ENCODE data around the gene STK24. TPM values are rescaled to one million over a fixed set of nuclear protein-coding genes. Genes with fewer than 3 reads are reported as not detected.
A peak's percentile ranks its signal among the peaks of the same experiment; 100 is the strongest.

Gene STK24
- total and polyA plus RNA-seq, 2 of the 8 experiments (the other 6 are each of a cell fraction or from before 2014, with no cell fraction given) = 62.8 to 143 TPM

DNA sequence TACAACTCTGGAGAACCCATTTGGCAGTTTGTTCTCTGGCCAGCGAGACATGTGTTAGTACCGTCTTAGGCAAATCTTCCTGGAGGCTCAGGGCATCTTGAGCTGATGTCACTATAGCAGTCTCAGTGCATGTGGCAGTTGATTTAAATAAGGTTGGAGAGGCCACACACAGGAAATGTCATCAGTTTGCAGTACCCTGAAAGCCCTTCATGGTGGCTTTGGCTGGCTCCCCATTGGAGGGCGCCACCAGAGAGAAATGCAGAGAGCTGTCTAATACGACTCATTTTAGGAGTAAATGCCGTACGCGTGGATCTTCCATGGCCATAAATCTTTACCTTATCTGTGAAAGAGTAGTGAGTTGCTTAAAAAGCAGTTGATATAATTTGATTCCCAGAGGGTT lies 163.1 kb downstream of the STK24 start:
- CTCF ChIA-PET (ENCODE audit: partially characterized antibody) = interaction anchor here (0.6 to 2.2 kb wide), 11 partner anchors 9 to 428 kb away, joined by 3 to 9 read pairs (median 4); no protein-coding TSS in a partner anchor
- Histone ChIP-seq H3K9me3 (ENCODE audit: insufficient read depth in 2 of 2, low read depth in 1 of 2, low read length in 1 of 2) (no peaks in the 10 kb centered on the region), H3K14ac (ENCODE audit: insufficient read length) (no peak overlapping the region), H2BK12ac (ENCODE audit: low read depth, low read length) (no peak overlapping the region), H3K4me1 (replicated peaks in 1 of 4; ENCODE audit: control insufficient read depth in 3 of 4, insufficient read depth in 4 of 4, low read length in 3 of 4) (no peaks in the 10 kb centered on the region), H4K20me1 (replicated peaks in 1 of 2; ENCODE audit: control insufficient read depth in 1 of 2, insufficient read depth in 2 of 2, low read length in 2 of 2) (no peaks in the 10 kb centered on the region), H3K18ac (ENCODE audit: extremely low read depth, low read length) (no peak overlapping the region), H2BK120ac (replicated peaks; ENCODE audit: low read depth, low read length) (no peak overlapping the region), H3K9ac (replicated peaks in 1 of 4; ENCODE audit: extremely low read depth in 1 of 4, low read depth in 3 of 4, low read length in 3 of 4) (no peak overlapping the region), H3K56ac (replicated peaks; ENCODE audit: insufficient read length, low read depth, low read length) (no peak overlapping the region), H2AFZ (ENCODE audit: low read length) (no peak overlapping the region), H2BK15ac (ENCODE audit: low read length) (no peak overlapping the region), H2BK5ac (ENCODE audit: low read depth, low read length) (no peak overlapping the region), H2AK5ac (ENCODE audit: low read depth, low read length) (no peak overlapping the region), H3K4me2 (ENCODE audit: insufficient read depth in 1 of 2, low read depth in 2 of 2, low read length in 2 of 2) (no peak overlapping the region), H3K23me2 (ENCODE audit: low read depth, low read length) (no peaks in the 10 kb centered on the region), H3K23ac (ENCODE audit: insufficient read length) (no peak overlapping the region), H4K5ac (ENCODE audit: insufficient read length, low read depth, low read length) (no peak overlapping the region), H3K79me2 (ENCODE audit: control insufficient read depth in 1 of 2, insufficient read depth in 2 of 2, low read length in 2 of 2) (no peaks in the 10 kb centered on the region), H3K4ac (replicated peaks; ENCODE audit: insufficient read length, low read depth, low read length) (no peak overlapping the region), H3K79me1 (ENCODE audit: low read depth, low read length) (no peaks in the 10 kb centered on the region), H3K4me3 (ENCODE audit: extremely low read depth in 1 of 4, insufficient read depth in 2 of 4, low read depth in 3 of 4, low read length in 4 of 4) (no peak overlapping the region), H4K91ac (replicated peaks; ENCODE audit: insufficient read length, low read length) (no peak overlapping the region), H2BK20ac (ENCODE audit: low read length) (no peak overlapping the region), H3K27ac (ENCODE audit: low read depth, low read length) (no peak overlapping the region), H4K8ac (ENCODE audit: extremely low read depth, insufficient read depth, low read length) (no peak overlapping the region), H3K36me3 (ENCODE audit: control insufficient read depth in 2 of 4, insufficient read depth in 4 of 4, low read length in 3 of 4) (peaks cover 3 to 21% (median 11%) of the 10 kb centered on the region in 4 experiments; a peak in 7 of 8 replicates), H3K27me3 (replicated peaks in 1 of 4; ENCODE audit: control insufficient read depth in 3 of 4, extremely low read depth in 1 of 4, insufficient read depth in 3 of 4, low read length in 3 of 4) (no peaks in the 10 kb centered on the region)
- DNase-seq (ENCODE audit: low read depth in 1 of 2, low spot score in 2 of 2) = no peak
- POLR2A ChIA-PET (ENCODE audit: partially characterized antibody) = interaction anchor here (1.1 kb wide), 1 partner anchor 13 kb away, joined by 6 read pairs; no protein-coding TSS in a partner anchor
- no peak for TF ChIP-seq CTBP2 (IDR thresholded peaks at IDR 0.05; ENCODE audit: borderline replicate concordance, insufficient read depth, insufficient read length, low read length)
- TF ChIP-seq, protein P1, sequence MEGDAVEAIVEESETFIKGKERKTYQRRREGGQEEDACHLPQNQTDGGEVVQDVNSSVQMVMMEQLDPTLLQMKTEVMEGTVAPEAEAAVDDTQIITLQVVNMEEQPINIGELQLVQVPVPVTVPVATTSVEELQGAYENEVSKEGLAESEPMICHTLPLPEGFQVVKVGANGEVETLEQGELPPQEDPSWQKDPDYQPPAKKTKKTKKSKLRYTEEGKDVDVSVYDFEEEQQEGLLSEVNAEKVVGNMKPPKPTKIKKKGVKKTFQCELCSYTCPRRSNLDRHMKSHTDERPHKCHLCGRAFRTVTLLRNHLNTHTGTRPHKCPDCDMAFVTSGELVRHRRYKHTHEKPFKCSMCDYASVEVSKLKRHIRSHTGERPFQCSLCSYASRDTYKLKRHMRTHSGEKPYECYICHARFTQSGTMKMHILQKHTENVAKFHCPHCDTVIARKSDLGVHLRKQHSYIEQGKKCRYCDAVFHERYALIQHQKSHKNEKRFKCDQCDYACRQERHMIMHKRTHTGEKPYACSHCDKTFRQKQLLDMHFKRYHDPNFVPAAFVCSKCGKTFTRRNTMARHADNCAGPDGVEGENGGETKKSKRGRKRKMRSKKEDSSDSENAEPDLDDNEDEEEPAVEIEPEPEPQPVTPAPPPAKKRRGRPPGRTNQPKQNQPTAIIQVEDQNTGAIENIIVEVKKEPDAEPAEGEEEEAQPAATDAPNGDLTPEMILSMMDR (IDR thresholded peaks at IDR 0.05; ENCODE audit: control extremely low read depth in 1 of 3, insufficient read depth in 1 of 3, low read depth in 1 of 3, low read length in 3 of 3) = peak; percentile 11 to 36 (median 12); a peak in 3 of 4 replicates
- WGBS, 2 experiments (ENCODE audit: extremely low coverage in 1 of 2, insufficient coverage in 1 of 2, insufficient read length in 1 of 2, insufficient replicate concordance in 2 of 2, low coverage in 1 of 2, low lambda C conversion rate in 2 of 2, missing lambda C conversion rate in 1 of 2) = 93% methylated on average over 7 of the region's 7 CpGs; no CpG with 5 or more reads in 1 of the 2 experiments
- FAIRE-seq = no peak
